Karpas-422 (cell line): ENCODE results near the gene TOMM40. TPM values are rescaled to one million over a fixed set of nuclear protein-coding genes. Genes with fewer than 3 reads are reported as not detected.
"Not testable (repeated sequence)": the region's sequence is repeated elsewhere in the genome, so short reads cannot be mapped to it uniquely, and the experiment has no call there.

Experiments
- DNase-seq: peaks from one replicate; pipeline ENCODE4 v3.0.0-alpha.2; 2015
- H2AFZ ChIP-seq: fragments of 200-600 bp; sonication (generic); 2 replicates; pipeline ENCODE4 v1.6.1; 2014; ENCODE audit warnings: antibody characterized with exemption, low read length, mixed read lengths
- H3K27ac ChIP-seq: fragments of 200-600 bp; sonication (generic); 2 replicates; pipeline ENCODE4 v1.5.1; 2014; ENCODE audit warnings: mild to moderate bottlenecking, low read length, moderate library complexity
- H3K27me3 ChIP-seq: fragments of 200-600 bp; sonication (generic); 2 replicates; pipeline ENCODE4 v1.6.1; 2014; ENCODE audit warnings: low read length, mixed read lengths
- H3K36me3 ChIP-seq: fragments of 200-600 bp; sonication (generic); 2 replicates; pipeline ENCODE4 v1.6.1; 2014; ENCODE audit warnings: low read length, mixed read lengths; ENCODE audit not compliant: insufficient read depth
- H3K4me1 ChIP-seq: fragments of 200-600 bp; sonication (generic); 2 replicates; pipeline ENCODE4 v1.6.1; 2014; ENCODE audit warnings: mild to moderate bottlenecking, low read length, mixed read lengths
- H3K4me2 ChIP-seq: fragments of 200-600 bp; sonication (generic); 2 replicates; pipeline ENCODE4 v1.6.1; 2014; ENCODE audit warnings: low read length, low read depth, mild to moderate bottlenecking; ENCODE audit not compliant: poor library complexity, severe bottlenecking
- H3K4me3 ChIP-seq: fragments of 200-600 bp; sonication (generic); 2 replicates; pipeline ENCODE4 v1.5.1; 2014; ENCODE audit warnings: mild to moderate bottlenecking, antibody characterized with exemption, low read length, mixed read lengths
- H3K79me2 ChIP-seq: fragments of 200-600 bp; sonication (generic); 2 replicates; pipeline ENCODE4 v1.6.1; 2014; ENCODE audit warnings: mild to moderate bottlenecking, low read length, mixed read lengths
- H3K9ac ChIP-seq: fragments of 200-600 bp; sonication (generic); 2 replicates; pipeline ENCODE4 v1.6.0; 2014; ENCODE audit warnings: low read length
- H3K9me2 ChIP-seq: fragments of 200-600 bp; sonication (generic), shearing (Covaris generic); replicated peaks from 2 replicates; pipeline ENCODE4 v1.6.0; 2014; ENCODE audit warnings: mild to moderate bottlenecking, low read length, moderate library complexity; ENCODE audit not compliant: insufficient read depth
- H3K9me3 ChIP-seq: fragments of 300-700, 200-600 bp; sonication (generic); 2 replicates; pipeline ENCODE4 v1.6.1; 2014; ENCODE audit warnings: low read length, mixed read lengths
- H4K20me1 ChIP-seq: fragments of 200-600 bp; sonication (generic); 2 replicates; pipeline ENCODE4 v1.6.1; 2014; ENCODE audit warnings: mild to moderate bottlenecking, antibody characterized with exemption, low read length, low read depth; ENCODE audit not compliant: insufficient read depth
- total RNA-seq: library from RNA; depleted of rRNA; stranded (reverse); fragments of >200 nt; shearing (Covaris generic); gene quantifications from 2 replicates; pipeline ENCODE4 v1.2.3, GENCODE V29; 2014; ENCODE audit warnings: low replicate concordance

The TOMM40 gene
- total RNA-seq, 1 experiment from 2014 or later = 25.6 TPM

GRCh38 chr19:44848812-44849447 lies 42.1 kb upstream of the TOMM40 start:
- Histone ChIP-seq H4K20me1 (no peaks in the 10 kb centered on the region), H3K9me2 (no peaks in the 10 kb centered on the region), H3K4me1 (peaks cover 10% of the 10 kb centered on the region), H3K36me3 (no peaks in the 10 kb centered on the region), H3K4me3 (no peak overlapping the region), H2AFZ (no peak overlapping the region), H3K27me3 (no peaks in the 10 kb centered on the region), H3K79me2 (no peaks in the 10 kb centered on the region), H3K27ac (no peak overlapping the region), H3K4me2 (no peak overlapping the region), H3K9me3 (no peaks in the 10 kb centered on the region), H3K9ac (no peak overlapping the region)
- no peak for DNase-seq

- no peak overlapping the region for H2AFZ ChIP-seq
- H3K36me3 ChIP-seq = no peaks in the 10 kb centered on the region
- H4K20me1 ChIP-seq = no peaks in the 10 kb centered on the region
- H3K9me3 ChIP-seq = no peaks in the 10 kb centered on the region
- H3K9me2 ChIP-seq = no peaks in the 10 kb centered on the region
- H3K4me1 ChIP-seq = peaks cover 8% of the 10 kb centered on the region
- H3K27me3 ChIP-seq = no peaks in the 10 kb centered on the region
- no peak overlapping the region for H3K9ac ChIP-seq
- no peak overlapping the region for H3K4me3 ChIP-seq
- H3K79me2 ChIP-seq = no peaks in the 10 kb centered on the region
- DNase-seq = no peak
- no peak overlapping the region for H3K27ac ChIP-seq
- H3K4me2 ChIP-seq = no peak overlapping the region
Observed at GRCh38 chr19:44850641-44851109, 40.4 kb upstream of the TOMM40 start.

GRCh38 chr19:44851427-44851826 lies 39.6 kb upstream of the TOMM40 start:
- no peak overlapping the region for H3K27ac ChIP-seq
- DNase-seq = peak; percentile 48
- H3K9me3 ChIP-seq = no peaks in the 10 kb centered on the region
- H3K4me2 ChIP-seq = no peak overlapping the region
- H3K4me1 ChIP-seq = peaks cover 8% of the 10 kb centered on the region
- no peaks in the 10 kb centered on the region for H3K27me3 ChIP-seq
- no peaks in the 10 kb centered on the region for H3K36me3 ChIP-seq
- H3K9ac ChIP-seq = no peak overlapping the region
- no peaks in the 10 kb centered on the region for H3K79me2 ChIP-seq
- no peak overlapping the region for H3K4me3 ChIP-seq
- H4K20me1 ChIP-seq = no peaks in the 10 kb centered on the region
- no peak overlapping the region for H2AFZ ChIP-seq
- no peaks in the 10 kb centered on the region for H3K9me2 ChIP-seq

GRCh38 chr19:44855606-44856005 lies 35.4 kb upstream of the TOMM40 start:
- no peak overlapping the region for H3K4me2 ChIP-seq
- H3K9me3 ChIP-seq = no peaks in the 10 kb centered on the region
- H3K27me3 ChIP-seq = no peaks in the 10 kb centered on the region
- H3K4me3 ChIP-seq = no peak overlapping the region
- no peak for DNase-seq
- no peaks in the 10 kb centered on the region for H3K79me2 ChIP-seq
- H3K27ac ChIP-seq = no peak overlapping the region
- H4K20me1 ChIP-seq = no peaks in the 10 kb centered on the region
- H2AFZ ChIP-seq = no peak overlapping the region
- H3K9ac ChIP-seq = no peak overlapping the region
- peaks cover 8% of the 10 kb centered on the region for H3K4me1 ChIP-seq
- H3K9me2 ChIP-seq = no peaks in the 10 kb centered on the region
- no peaks in the 10 kb centered on the region for H3K36me3 ChIP-seq

- H3K79me2 ChIP-seq = no peaks in the 10 kb centered on the region
- H2AFZ ChIP-seq = no peak overlapping the region
- H3K27me3 ChIP-seq = no peaks in the 10 kb centered on the region
- no peaks in the 10 kb centered on the region for H3K36me3 ChIP-seq
- DNase-seq = no peak
- no peak overlapping the region for H3K4me2 ChIP-seq
- no peak overlapping the region for H3K4me3 ChIP-seq
- peaks cover 6% of the 10 kb centered on the region for H3K4me1 ChIP-seq
- no peak overlapping the region for H3K9ac ChIP-seq
- no peaks in the 10 kb centered on the region for H3K9me3 ChIP-seq
- H3K9me2 ChIP-seq = no peaks in the 10 kb centered on the region
- H3K27ac ChIP-seq = no peak overlapping the region
- H4K20me1 ChIP-seq = no peaks in the 10 kb centered on the region
Observed at GRCh38 chr19:44856421-44857083, 34.5 kb upstream of the TOMM40 start.

GRCh38 chr19:44857837-44858236 lies 33.2 kb upstream of the TOMM40 start:
- no peak overlapping the region for H2AFZ ChIP-seq
- no peak overlapping the region for H3K4me3 ChIP-seq
- DNase-seq = no peak
- H3K4me2 ChIP-seq = no peak overlapping the region
- no peaks in the 10 kb centered on the region for H3K27me3 ChIP-seq
- H3K4me1 ChIP-seq = peaks cover 3% of the 10 kb centered on the region; the same call in 1 of the 2 replicates
- no peaks in the 10 kb centered on the region for H3K9me2 ChIP-seq
- H3K36me3 ChIP-seq = no peaks in the 10 kb centered on the region
- no peaks in the 10 kb centered on the region for H3K9me3 ChIP-seq
- H3K27ac ChIP-seq = no peak overlapping the region
- no peak overlapping the region for H3K9ac ChIP-seq
- no peaks in the 10 kb centered on the region for H3K79me2 ChIP-seq
- H4K20me1 ChIP-seq = no peaks in the 10 kb centered on the region

GRCh38 chr19:44861576-44861975 lies 29.5 kb upstream of the TOMM40 start:
- H3K9me3 ChIP-seq, H3K79me2 ChIP-seq, H3K27ac ChIP-seq, H3K4me2 ChIP-seq, H3K4me3 ChIP-seq, H3K4me1 ChIP-seq, H3K27me3 ChIP-seq, H3K36me3 ChIP-seq, H4K20me1 ChIP-seq, H3K9me2 ChIP-seq, H3K9ac ChIP-seq, H2AFZ ChIP-seq, DNase-seq: not testable (repeated sequence)

- no peak overlapping the region for H3K4me2 ChIP-seq
- no peaks in the 10 kb centered on the region for H3K9me2 ChIP-seq
- H3K4me1 ChIP-seq = peaks cover 3% of the 10 kb centered on the region; the same call in 1 of the 2 replicates
Observed at GRCh38 chr19:44863990-44864389, 27.1 kb upstream of the TOMM40 start.

More at GRCh38 chr19:44863990-44864389, 27.1 kb upstream of the TOMM40 start:
- Histone ChIP-seq H4K20me1 (no peaks in the 10 kb centered on the region), H3K79me2 (no peaks in the 10 kb centered on the region), H3K27ac (no peak overlapping the region), H3K9me3 (no peaks in the 10 kb centered on the region), H3K27me3 (no peaks in the 10 kb centered on the region), H3K9ac (no peak overlapping the region), H3K36me3 (no peaks in the 10 kb centered on the region), H2AFZ (no peak overlapping the region), H3K4me3 (no peak overlapping the region)
- no peak for DNase-seq
